Transverse colon (tissue), 4 donors: ENCODE measurements around the gene TTC28. TPM values are rescaled to one million over a fixed set of nuclear protein-coding genes. Genes with fewer than 3 reads are reported as not detected.

ENCODE experiments used
- DNase-seq: peaks from one replicate; pipeline ENCODE4 v3.0.0-alpha.2; 2019
- H3K27ac ChIP-seq, 4 donors: fragments of 200-600 bp; sonication (generic); 2 replicates each; pipeline ENCODE4 v1.5.1; 2016 to 2018; ENCODE audit warnings: inconsistent platforms in 4 of 4
- H3K27me3 ChIP-seq: fragments of 200-600 bp; sonication (generic); 2 replicates; pipeline ENCODE4 v1.5.1; 2017; ENCODE audit warnings: inconsistent platforms
- H3K36me3 ChIP-seq, 4 donors: fragments of 200-600 bp; sonication (generic); 2 replicates each; pipeline ENCODE4 v1.5.1; 2017 to 2019; ENCODE audit warnings: inconsistent platforms in 4 of 4
- H3K4me1 ChIP-seq, 4 donors: fragments of 200-600 bp; sonication (generic); 2 replicates each; pipeline ENCODE4 v1.5.1; 2017 to 2020; ENCODE audit warnings: inconsistent platforms in 4 of 4
- H3K4me3 ChIP-seq, 4 donors: fragments of 200-600 bp; sonication (generic); 1 replicate in 1 of 4; 2 replicates in 3 of 4; pipeline versions ENCODE4 v1.5.1 to v1.6.1; 2017 to 2019; ENCODE audit warnings: inconsistent platforms in 4 of 4
- H3K9me3 ChIP-seq, 2 donors: fragments of 200-600 bp; sonication (generic); 2 replicates each; pipeline ENCODE4 v1.5.1; 2017 to 2019; ENCODE audit warnings: inconsistent platforms in 2 of 2
- CTCF ChIP-seq, 5 experiments: fragments of 200-600 bp in 3 of 5; fragments of 450-650 bp in 2 of 5; sonication (generic) in 3 of 5; IDR thresholded peaks; 1 replicate in 2 of 5; 2 replicates in 3 of 5; pipeline ENCODE4 v1.5.1; 2016 to 2017; ENCODE audit warnings: antibody characterized with exemption in 5 of 5, inconsistent platforms in 3 of 5, mild to moderate bottlenecking in 2 of 5, moderate library complexity in 1 of 5
- EP300 ChIP-seq: sonication (generic); formaldehyde crosslinking; IDR thresholded peaks from one replicate; pipeline ENCODE4 v1.6.1; 2017; ENCODE audit warnings: antibody characterized with exemption, low read depth
- POLR2A ChIP-seq: fragments of 450-650 bp; IDR thresholded peaks from one replicate; pipeline ENCODE4 v1.6.1; 2016; ENCODE audit warnings: antibody characterized with exemption, mild to moderate bottlenecking, moderate library complexity
- POLR2AphosphoS5 ChIP-seq, 3 donors: sonication (generic); formaldehyde crosslinking; IDR thresholded peaks; one replicate each; pipeline ENCODE4 v1.6.1; 2016; ENCODE audit warnings: antibody characterized with exemption in 3 of 3
- WGBS, 2 donors: methylation state at CpG; one replicate each; pipeline ENCODE4 v1.1.5; 2018; ENCODE audit warnings: low coverage in 1 of 2; 5-methylcytosine and 5-hydroxymethylcytosine counted together
- in situ Hi-C, 4 donors: fragments of 200-750 bp; cut with MboI; loops; one replicate each; pipeline versions ENCODE4 v1.15.0 to v1.15.1; 2017; ENCODE audit warnings: low sequenced_read_pairs in 3 of 4, low pct_ligation_motif_present in 1 of 4, low pct_unique_long_range_greater_than_20kb in 1 of 4
- intact Hi-C: fragments of 100-400 bp; cut with DNase I; formaldehyde crosslinking; loops from one replicate; pipeline ENCODE4 v1.15.1; 2023; ENCODE audit warnings: low total_unique reads
- total RNA-seq, 4 donors: library from RNA; depleted of rRNA; stranded (reverse); fragments of >200 nt; gene quantifications; one replicate each; pipeline ENCODE4 v1.1.0, GENCODE V29; 2016

TTC28 gene
- total RNA-seq, 4 donors from 2014 or later: 7.6 to 84.2 (median 12.4) TPM

- H3K4me1 ChIP-seq: peaks cover 0 to 10% (median 0%) of the 10 kb centered on the region in 4 donors
- no peak overlapping the region for H3K4me3 ChIP-seq
- intact Hi-C loops (no loop called here), in situ Hi-C loops (loop anchor here in 1 of 4 donors (25.0 kb wide), 1 partner anchor 373 kb away; no protein-coding TSS in a partner anchor)
- 66% methylated on average over 2 of the region's 2 CpGs; no CpG with 5 or more reads in 1 of the 2 donors for WGBS, 2 donors
- H3K27me3 ChIP-seq: no peaks in the 10 kb centered on the region
- no peaks in the 10 kb centered on the region for H3K9me3 ChIP-seq
- no peak overlapping the region for H3K27ac ChIP-seq
- no peak for TF ChIP-seq POLR2AphosphoS5 (IDR thresholded peaks at IDR 0.05)
- TF ChIP-seq EP300: no peak
- no peak for TF ChIP-seq CTCF (IDR thresholded peaks at IDR 0.05)
- no peak for TF ChIP-seq POLR2A
- no peaks in the 10 kb centered on the region for H3K36me3 ChIP-seq
- DNase-seq: peak; percentile 16
Measured at GRCh38 chr22:28435140-28435768, 244.4 kb downstream of the TTC28 start.

- Histone ChIP-seq H3K27ac (no peak overlapping the region), H3K4me1 (peaks cover 0 to 5% (median 0%) of the 10 kb centered on the region in 4 donors), H3K9me3 (no peaks in the 10 kb centered on the region), H3K4me3 (no peak overlapping the region), H3K36me3 (no peaks in the 10 kb centered on the region), H3K27me3 (no peaks in the 10 kb centered on the region)
- no peak for DNase-seq
- TF ChIP-seq POLR2A: no peak
- no peak for TF ChIP-seq POLR2AphosphoS5 (IDR thresholded peaks at IDR 0.05)
- TF ChIP-seq EP300: no peak
- no peak for TF ChIP-seq CTCF (IDR thresholded peaks at IDR 0.05)
- intact Hi-C loops: no loop called here
- in situ Hi-C loops: loop anchor here in 1 of 4 donors (25.0 kb wide), 1 partner anchor 368 kb away; no protein-coding TSS in a partner anchor
- WGBS, 2 donors: 65 to 75% methylated on average over 2 of the region's 2 CpGs
Measured at GRCh38 chr22:28430466-28431025, 249.1 kb downstream of the TTC28 start.

DNA sequence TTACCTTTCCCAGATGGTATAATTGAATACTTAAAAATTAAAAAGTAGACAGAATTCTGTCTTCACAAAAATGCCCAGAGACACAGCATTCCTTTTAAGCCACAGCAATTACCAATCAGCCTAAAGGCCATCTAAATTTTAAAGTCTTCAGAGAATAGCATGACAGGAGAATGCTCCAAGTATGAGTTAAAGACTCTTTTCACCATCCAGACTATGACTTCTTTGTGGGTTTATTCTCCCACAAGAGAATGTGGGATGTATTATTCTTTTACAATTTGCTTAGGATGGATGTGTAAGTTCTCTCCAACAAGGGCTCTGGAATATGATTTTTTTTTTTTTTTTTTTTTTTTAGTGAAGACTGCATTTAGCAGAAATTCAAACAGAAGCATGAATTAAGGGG, 249.9 kb downstream of the TTC28 start:
- no peaks in the 10 kb centered on the region for H3K36me3 ChIP-seq
- no peak overlapping the region for H3K4me3 ChIP-seq
- H3K4me1 ChIP-seq: peaks cover 0 to 5% (median 0%) of the 10 kb centered on the region in 4 donors
- intact Hi-C loops: loop anchor here (5.0 kb wide), 1 partner anchor 1622 kb away; no protein-coding TSS in a partner anchor
- no peak overlapping the region for H3K27ac ChIP-seq
- no peak for TF ChIP-seq POLR2A
- TF ChIP-seq CTCF (IDR thresholded peaks at IDR 0.05): no peak
- TF ChIP-seq EP300: no peak
- no peak for TF ChIP-seq POLR2AphosphoS5 (IDR thresholded peaks at IDR 0.05)
- DNase-seq: no peak
- in situ Hi-C loops: loop anchor here in 1 of 4 donors (25.0 kb wide), 1 partner anchor 367 kb away; no protein-coding TSS in a partner anchor
- no peaks in the 10 kb centered on the region for H3K9me3 ChIP-seq
- H3K27me3 ChIP-seq: no peaks in the 10 kb centered on the region

- Histone ChIP-seq H3K36me3 (no peaks in the 10 kb centered on the region), H3K27me3 (no peaks in the 10 kb centered on the region), H3K4me3 (no peak overlapping the region), H3K27ac (no peak overlapping the region), H3K4me1 (peaks cover 0 to 5% (median 0%) of the 10 kb centered on the region in 4 donors), H3K9me3 (no peaks in the 10 kb centered on the region)
- TF ChIP-seq POLR2A (no peak), EP300 (no peak), CTCF (IDR thresholded peaks at IDR 0.05) (no peak), POLR2AphosphoS5 (IDR thresholded peaks at IDR 0.05) (no peak)
- no peak for DNase-seq
- WGBS, 2 donors: 74 to 86% methylated on average over 1 of the region's 1 CpG
- in situ Hi-C loops (loop anchor here in 1 of 4 donors (25.0 kb wide), 1 partner anchor 366 kb away; no protein-coding TSS in a partner anchor), intact Hi-C loops (loop anchor here (5.0 kb wide), 1 partner anchor 1621 kb away; no protein-coding TSS in a partner anchor)
Measured at GRCh38 chr22:28428271-28428670, 251.4 kb downstream of the TTC28 start.
